GM12801 (cell line): ENCODE results near the gene CAPZB.

Experiments
- TF ChIP-seq, protein P1 (sequence below): IDR thresholded peaks from one replicate; pipeline ENCODE4 v1.5.1; 2011; ENCODE audit warnings: control low read depth; ENCODE audit not compliant: insufficient read length; ENCODE audit errors: extremely low read depth

CAPZB gene

DNA sequence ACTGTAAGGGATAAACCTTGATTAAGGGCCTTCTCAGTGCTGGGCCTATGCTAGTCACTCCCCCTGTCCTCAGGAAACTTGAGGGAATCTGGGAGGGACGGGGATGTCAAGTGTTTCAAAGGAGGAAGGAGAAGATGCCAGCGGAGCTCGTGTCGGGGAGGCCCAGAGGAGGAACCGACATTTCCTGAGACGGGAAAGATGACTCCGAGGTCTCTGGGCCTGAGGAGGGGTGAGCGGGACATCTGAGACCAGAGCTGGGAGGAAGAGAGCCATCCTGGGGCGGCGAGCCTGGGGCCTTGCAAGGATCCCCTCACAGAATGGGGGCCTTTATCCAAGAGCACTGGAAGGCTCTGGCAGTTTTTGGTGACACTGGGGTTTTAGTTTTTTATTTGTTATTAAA lies 162.9 kb downstream of the CAPZB start:
- TF ChIP-seq, protein P1, sequence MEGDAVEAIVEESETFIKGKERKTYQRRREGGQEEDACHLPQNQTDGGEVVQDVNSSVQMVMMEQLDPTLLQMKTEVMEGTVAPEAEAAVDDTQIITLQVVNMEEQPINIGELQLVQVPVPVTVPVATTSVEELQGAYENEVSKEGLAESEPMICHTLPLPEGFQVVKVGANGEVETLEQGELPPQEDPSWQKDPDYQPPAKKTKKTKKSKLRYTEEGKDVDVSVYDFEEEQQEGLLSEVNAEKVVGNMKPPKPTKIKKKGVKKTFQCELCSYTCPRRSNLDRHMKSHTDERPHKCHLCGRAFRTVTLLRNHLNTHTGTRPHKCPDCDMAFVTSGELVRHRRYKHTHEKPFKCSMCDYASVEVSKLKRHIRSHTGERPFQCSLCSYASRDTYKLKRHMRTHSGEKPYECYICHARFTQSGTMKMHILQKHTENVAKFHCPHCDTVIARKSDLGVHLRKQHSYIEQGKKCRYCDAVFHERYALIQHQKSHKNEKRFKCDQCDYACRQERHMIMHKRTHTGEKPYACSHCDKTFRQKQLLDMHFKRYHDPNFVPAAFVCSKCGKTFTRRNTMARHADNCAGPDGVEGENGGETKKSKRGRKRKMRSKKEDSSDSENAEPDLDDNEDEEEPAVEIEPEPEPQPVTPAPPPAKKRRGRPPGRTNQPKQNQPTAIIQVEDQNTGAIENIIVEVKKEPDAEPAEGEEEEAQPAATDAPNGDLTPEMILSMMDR: no peak

DNA sequence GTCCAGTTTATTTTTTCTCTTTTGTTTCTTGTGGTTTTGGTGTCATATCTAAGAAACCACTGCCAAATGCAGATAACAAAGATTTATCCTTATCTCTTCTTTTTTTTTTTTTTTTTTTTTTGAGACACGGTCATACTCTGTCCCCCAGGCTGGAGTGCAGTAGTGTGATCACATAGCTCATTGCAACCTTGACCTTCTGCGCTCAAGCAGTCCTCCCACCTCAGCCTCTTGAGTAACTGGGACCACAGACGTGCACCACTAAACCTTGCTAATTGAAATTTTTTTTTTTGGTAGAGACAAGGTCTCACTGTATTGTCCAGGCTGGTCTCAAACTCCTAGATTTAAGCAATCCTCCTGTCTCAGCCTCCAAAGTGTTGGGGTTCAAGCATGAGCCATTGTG lies 164.3 kb downstream of the CAPZB start:
- TF ChIP-seq, protein P1: no peak

DNA sequence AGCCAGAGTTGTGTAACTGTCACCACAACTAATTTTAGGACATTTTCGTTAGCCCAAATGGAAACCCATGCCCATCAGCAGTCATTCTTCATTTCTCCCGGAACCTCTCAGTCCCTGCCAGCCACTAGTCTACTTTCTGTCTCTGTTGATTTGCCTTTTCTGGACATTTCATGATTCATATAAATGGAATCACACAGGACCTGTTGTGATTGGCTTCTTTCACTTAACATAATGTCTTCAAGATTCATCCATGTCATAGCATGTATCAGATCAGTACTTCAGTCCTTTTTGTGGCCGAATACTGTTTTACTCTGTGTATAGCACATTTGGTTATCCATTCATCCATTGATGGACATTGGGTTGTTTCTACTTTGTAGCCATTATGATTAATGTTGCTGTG lies 166.1 kb downstream of the CAPZB start:
- TF ChIP-seq, protein P1: no peak

DNA sequence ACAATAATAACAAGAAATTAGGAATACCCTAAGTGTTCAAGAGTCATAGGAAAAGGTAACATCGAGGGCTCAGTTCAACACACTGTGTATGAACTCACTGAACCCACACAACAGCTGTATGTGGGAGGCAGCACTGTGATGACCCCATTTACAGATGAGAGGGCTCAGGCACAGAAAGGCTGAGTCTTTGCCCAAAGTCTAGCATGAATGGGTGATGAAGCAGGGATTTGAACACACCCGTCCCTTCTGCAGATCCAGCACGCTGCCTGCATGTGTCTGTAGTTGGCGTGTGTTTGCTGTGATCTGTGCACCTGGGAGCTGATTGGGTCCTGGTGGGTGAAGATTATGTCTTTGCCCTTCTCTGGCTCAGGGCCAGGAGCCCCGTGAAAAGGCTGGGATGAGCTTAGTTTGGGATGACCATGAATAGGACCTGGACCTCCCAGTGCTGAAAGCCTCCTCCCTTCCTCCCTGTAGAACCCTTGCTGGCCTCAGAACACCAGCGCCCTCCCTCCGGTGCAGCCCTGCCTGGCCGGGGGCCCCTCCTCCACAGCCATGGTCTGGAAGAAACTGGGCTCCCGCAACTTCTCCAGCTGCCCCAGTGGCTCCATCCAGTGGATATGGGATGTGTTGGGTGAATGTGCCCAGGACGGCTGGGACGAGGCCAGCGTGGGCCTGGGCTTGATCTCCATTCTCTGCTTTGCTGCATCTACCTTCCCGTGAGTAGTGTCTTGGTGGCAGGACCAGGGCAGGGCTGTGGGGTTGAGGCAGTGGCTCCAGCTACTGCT lies 168.0 kb downstream of the CAPZB start:
- TF ChIP-seq, protein P1: no peak

DNA sequence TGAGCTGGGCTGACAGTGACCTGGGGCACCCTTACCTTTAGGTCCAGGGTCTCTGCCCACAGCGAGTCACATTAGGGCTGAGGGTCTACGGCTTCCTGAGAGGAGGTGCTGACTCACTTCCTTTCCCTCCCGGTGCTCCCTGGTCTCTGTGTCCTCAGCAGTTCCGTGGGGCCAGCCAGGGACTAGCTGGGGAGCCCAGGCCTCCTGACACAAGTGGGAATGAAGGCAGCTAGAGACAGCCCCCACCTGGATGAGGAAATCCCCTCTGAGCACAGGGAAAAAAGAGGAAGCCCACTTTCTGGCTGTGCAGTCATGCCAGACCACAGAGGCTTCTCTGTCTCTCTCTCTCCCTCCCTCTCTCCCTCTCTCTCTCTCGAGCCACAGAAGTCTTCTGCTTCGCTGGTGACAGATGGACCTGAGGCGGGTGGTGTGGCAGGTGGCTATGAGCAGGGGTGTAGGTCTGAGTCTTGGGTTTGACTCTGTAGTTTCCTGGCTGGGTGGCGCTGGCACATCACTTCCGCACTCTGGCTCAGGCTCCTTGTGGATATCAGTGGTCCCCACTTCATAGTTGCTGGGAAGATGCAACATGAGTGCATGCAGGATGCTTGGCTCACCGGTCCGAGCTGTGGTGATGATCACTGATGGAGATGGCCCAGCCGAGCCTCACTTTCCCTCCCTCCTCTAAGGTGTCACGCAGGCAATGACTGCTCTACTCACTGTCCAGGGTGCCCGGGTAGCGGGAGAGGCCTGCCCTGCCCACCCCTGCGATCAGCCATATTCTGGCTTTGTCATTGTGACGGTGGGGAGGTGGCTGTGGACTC lies 169.8 kb downstream of the CAPZB start:
- TF ChIP-seq, protein P1: no peak

DNA sequence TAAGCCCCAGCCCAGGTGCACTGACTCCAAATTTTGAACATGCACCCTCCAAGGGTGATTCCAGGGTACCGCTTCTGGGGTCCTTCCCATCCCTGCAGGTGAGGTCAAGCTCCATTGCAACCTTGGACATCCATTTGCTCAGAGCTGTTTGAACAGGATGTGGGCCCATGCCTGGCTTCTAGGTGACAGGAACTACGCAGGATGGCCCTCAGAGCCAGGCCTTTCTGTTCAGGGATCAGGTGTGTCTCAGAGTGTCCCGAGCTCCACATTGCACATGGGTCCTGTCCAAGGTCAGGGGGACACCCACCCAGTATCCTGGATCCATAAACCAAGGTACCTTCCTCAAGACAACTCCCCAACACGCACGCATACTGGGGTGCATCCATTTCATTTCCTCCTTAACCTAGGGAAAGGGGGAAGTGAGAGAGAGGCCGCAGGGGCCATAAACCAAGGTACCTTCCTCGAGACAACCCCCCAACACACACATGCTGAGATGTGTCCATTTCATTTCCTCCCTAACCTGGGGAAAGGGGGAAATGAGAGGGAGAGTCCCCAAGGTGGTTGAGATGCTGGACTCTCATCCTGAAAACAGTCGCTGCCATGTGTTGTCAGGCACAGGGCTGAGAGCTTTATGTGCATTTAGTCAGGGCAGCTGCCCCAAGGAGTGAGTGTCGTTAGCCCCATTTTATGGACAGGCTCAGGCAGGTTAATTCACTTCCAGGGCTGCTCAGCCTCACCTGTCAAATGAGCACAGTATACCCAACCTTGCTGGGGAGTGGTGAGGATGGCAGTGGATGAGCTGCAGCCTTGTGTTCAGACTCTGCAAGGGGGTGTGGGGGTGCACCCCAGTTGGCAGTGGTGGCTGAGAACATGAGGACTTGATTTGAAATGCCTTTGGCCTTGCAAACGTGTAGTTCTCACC lies 171.1 kb downstream of the CAPZB start:
- TF ChIP-seq, protein P1: no peak

DNA sequence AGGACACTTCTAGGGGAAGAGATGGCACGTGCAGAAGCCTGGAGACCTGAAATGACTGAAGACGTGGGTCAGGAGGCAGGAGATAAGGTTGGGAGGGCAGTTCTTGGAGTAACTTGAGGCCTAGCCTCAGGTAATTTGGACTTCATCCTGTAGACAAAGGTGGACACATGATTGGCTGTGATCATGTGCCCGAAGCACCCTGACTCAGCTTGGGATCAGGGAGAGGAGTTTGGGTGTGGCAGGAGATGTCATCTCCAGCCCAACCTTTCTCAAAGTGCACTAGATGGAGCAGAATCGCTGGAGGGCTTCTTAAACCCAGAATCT lies 171.7 kb downstream of the CAPZB start:
- TF ChIP-seq, protein P1: no peak
